Spinal cord (tissue), 10 donors: ENCODE data around the gene GJC3. TPM values are rescaled to one million over a fixed set of nuclear protein-coding genes. Genes with fewer than 3 reads are reported as not detected.
"Not testable (repeated sequence)": the region's sequence is repeated elsewhere in the genome, so short reads cannot be mapped to it uniquely, and the experiment has no call there.

ENCODE experiments used
- DNase-seq, 6 donors: peaks; one replicate each; pipeline versions ENCODE4 v3.0.0 to v3.0.0-alpha.2; 2013 to 2015; ENCODE audit warnings: low spot score in 6 of 6, low read depth in 4 of 6
- H3K27ac ChIP-seq: one replicate; pipeline ENCODE4 v1.5.1; 2013; ENCODE audit warnings: low read depth, low read length, control low read depth
- H3K27me3 ChIP-seq: one replicate; pipeline ENCODE4 v1.6.1; 2013; ENCODE audit warnings: low read length; ENCODE audit not compliant: control insufficient read depth, insufficient read depth
- H3K36me3 ChIP-seq: one replicate; pipeline ENCODE4 v1.6.1; 2013; ENCODE audit warnings: low read length; ENCODE audit not compliant: control insufficient read depth, insufficient read depth
- H3K4me1 ChIP-seq: one replicate; pipeline ENCODE4 v1.6.1; 2013; ENCODE audit warnings: low read length; ENCODE audit not compliant: control insufficient read depth, insufficient read depth
- H3K4me3 ChIP-seq: one replicate; pipeline ENCODE4 v1.5.1; 2013; ENCODE audit warnings: low read depth, low read length, control low read depth
- H3K9me3 ChIP-seq: one replicate; pipeline ENCODE4 v1.6.1; 2013; ENCODE audit warnings: low read length; ENCODE audit not compliant: control insufficient read depth, insufficient read depth
- WGBS: methylation state at CpG from one replicate; pipeline ENCODE4 v1.1.5; 2013; ENCODE audit warnings: missing lambda C conversion rate; ENCODE audit not compliant: insufficient coverage; 5-methylcytosine and 5-hydroxymethylcytosine counted together
- long read RNA-seq, 4 donors: transcript quantifications; one replicate each; lab custom pipeline, GENCODE V29; 2026
- polyA plus RNA-seq, 2 donors: library from polyadenylated mRNA; unstranded; fragments of 120-200 nt; gene quantifications; one replicate each; pipeline ENCODE4 v1.2.1, GENCODE V29; 2013; ENCODE audit not compliant: insufficient read length in 2 of 2
- total RNA-seq, 2 donors: library from RNA; depleted of rRNA in 1 of 2; stranded (reverse); fragments of 120-200 nt in 1 of 2; fragments of >200 nt in 1 of 2; gene quantifications; one replicate each; pipeline versions ENCODE4 v1.2.3 to v1.2.4, GENCODE V29; 2013 to 2014
- donor health status: healthy.

The GJC3 gene, protein sequence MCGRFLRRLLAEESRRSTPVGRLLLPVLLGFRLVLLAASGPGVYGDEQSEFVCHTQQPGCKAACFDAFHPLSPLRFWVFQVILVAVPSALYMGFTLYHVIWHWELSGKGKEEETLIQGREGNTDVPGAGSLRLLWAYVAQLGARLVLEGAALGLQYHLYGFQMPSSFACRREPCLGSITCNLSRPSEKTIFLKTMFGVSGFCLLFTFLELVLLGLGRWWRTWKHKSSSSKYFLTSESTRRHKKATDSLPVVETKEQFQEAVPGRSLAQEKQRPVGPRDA
- total RNA-seq (10 to 100 TPM in 1 of 2 donors, 1 to 10 TPM in 1; 4.5 to 12.6 TPM), polyA plus RNA-seq (1 to 10 TPM in 1 of 2 donors, under 1 TPM in 1; 1.00 to 1.7 TPM)
- long read RNA-seq, donor 1 = 0 reads
- long read RNA-seq, donor 2 = 0 reads
- long read RNA-seq, donor 3 = 0 reads
- long read RNA-seq, donor 4, partial matches to known transcripts = 0 of 1 reads
- long read RNA-seq, donor 4, other reads (novel, unspliced or antisense) = 0 of 1 reads

DNA sequence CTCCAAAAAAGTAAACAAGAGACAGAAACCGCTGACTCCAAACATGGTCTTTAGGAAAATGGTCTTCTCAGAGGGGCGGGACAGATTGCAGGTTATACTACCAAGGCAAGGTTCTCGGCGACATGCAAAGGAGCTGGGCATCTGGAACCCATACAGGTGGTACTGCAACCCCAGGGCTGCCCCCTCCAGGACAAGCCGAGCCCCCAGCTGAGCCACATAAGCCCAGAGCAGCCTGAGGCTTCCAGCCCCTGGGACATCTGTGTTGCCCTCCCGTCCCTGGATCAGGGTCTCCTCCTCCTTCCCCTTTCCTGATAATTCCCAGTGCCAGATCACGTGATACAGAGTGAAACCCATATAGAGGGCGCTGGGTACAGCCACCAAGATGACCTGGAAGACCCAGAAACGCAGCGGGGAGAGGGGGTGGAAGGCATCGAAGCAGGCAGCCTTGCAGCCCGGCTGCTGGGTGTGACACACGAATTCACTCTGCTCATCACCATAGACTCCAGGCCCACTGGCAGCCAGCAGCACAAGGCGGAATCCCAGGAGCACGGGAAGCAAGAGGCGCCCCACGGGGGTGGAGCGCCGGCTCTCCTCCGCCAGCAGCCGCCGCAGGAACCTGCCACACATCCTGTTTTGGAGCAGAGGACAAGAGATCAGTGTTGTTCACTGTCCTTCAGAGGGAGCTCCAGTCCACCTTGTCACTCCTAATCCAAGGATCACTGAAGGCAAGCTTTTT, at the start of gene GJC3:
GJC3 (minus strand) TSS at position 627 of the 736 bp plus-strand sequence; CDS start at position 627, 0 bp downstream.
- Histone ChIP-seq H3K4me3 (peak within 1 kb of the TSS; percentile 24), H3K4me1 (peaks cover 11% of the 10 kb centered on the region), H3K27ac (peak within 1 kb of the TSS; percentile 22), H3K27me3 (no peaks in the 10 kb centered on the region), H3K9me3 (no peaks in the 10 kb centered on the region), H3K36me3 (no peaks in the 10 kb centered on the region)
- DNase-seq = peak in 2 of 6 donors; percentile 38 to 65
- WGBS = 20% methylated on average over 20 of the region's 22 CpGs

DNA sequence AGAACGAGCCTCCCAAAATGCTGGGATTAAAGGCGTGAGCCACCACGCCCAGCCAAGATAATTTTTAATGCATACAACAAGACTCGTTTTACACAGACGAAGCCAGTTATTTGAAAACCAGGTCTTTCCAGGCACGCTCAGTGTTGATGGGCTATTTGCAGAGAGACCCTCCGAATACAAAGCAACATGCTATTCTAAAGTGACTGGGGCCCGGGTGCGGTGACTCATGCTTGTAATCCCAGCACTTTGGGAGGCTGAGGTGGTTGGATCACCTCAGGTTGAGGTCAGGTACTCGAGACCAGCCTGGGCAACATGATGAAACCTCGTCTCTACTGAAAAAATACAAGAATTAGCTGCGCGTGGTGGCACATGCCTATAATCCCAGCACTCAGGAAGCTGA, 47.2 kb upstream of the GJC3 start:
- H3K4me3 ChIP-seq = no peak overlapping the region
- no peak overlapping the region for H3K27ac ChIP-seq
- DNase-seq = no peak
- WGBS = 88% methylated on average over 13 of the region's 13 CpGs
- H3K4me1 ChIP-seq = no peaks in the 10 kb centered on the region
- no peaks in the 10 kb centered on the region for H3K9me3 ChIP-seq
- no peaks in the 10 kb centered on the region for H3K36me3 ChIP-seq
- no peaks in the 10 kb centered on the region for H3K27me3 ChIP-seq

DNA sequence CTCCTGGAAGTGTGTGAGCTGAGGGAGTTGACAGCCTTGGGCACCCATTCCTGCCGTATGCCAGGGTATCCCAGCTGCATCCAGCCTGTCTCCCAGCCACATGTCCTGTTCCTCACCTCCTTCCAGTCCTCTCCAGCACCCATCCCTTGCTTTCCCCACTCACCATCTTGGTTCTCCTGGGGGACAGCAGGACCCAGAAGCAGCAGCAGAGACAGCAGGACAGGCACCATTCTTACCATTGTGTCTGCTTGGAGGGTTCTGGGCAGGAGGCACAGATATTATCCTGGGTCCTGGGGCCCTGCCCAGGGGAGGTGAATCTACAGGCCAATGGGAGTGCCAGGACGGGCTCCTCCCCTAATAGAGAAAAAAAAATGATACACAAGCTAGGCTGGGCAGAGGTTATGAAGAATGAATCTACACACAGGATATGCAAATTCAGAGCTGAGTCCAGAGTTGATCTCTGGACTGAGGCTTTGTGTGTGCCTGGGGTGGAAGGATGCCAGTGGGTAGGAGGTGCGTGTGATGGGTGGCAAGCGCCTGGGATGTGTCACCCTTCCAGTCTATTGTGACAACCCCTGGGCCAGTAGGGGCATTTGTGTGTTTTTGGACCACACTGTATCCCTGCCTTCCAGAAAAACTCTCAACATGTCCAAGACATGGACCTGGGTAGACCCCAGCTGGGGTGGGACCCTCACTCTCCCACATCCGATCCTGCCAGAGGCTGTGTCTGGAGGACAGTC, 46.5 kb upstream of the GJC3 start, which contains the start of gene AZGP1:
AZGP1 (minus strand) TSS at position 250 of the 740 bp plus-strand sequence; CDS start at position 239, 11 bp downstream.
- H3K4me1 ChIP-seq = no peaks in the 10 kb centered on the region
- no peak within 1 kb of the TSS for H3K27ac ChIP-seq
- no peaks in the 10 kb centered on the region for H3K9me3 ChIP-seq
- WGBS = 83% methylated on average over 5 of the region's 5 CpGs
- no peak within 1 kb of the TSS for H3K4me3 ChIP-seq
- no peaks in the 10 kb centered on the region for H3K27me3 ChIP-seq
- no peak for DNase-seq
- no peaks in the 10 kb centered on the region for H3K36me3 ChIP-seq

DNA sequence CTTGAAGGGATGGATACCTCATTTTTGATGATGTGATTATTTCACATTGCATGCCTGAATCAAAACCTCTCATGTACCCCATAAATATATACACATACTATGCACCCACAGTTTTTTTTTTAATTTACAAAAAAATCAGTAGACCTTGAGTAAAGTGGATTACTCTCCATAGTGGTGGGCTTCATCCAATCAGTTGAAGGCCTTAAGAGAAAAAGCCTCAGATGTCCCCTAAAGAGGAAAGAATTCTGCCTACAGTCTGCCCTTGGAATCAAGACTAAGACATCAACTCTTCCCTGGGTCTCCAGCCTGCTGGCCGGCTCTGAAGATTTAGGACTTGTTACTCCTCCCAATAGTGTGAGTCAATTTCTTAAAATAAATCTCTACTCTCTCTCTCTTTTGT, 45.3 kb upstream of the GJC3 start:
- H3K9me3 ChIP-seq = no peaks in the 10 kb centered on the region
- no peaks in the 10 kb centered on the region for H3K4me1 ChIP-seq
- WGBS = no CpG with 5 or more reads among the region's 1 CpG
- H3K4me3 ChIP-seq = no peak overlapping the region
- no peaks in the 10 kb centered on the region for H3K36me3 ChIP-seq
- DNase-seq = no peak
- no peak overlapping the region for H3K27ac ChIP-seq
- peaks cover 2% of the 10 kb centered on the region for H3K27me3 ChIP-seq

- not testable (repeated sequence) for H3K4me1 ChIP-seq, H3K36me3 ChIP-seq, DNase-seq, H3K27me3 ChIP-seq, H3K27ac ChIP-seq, H3K4me3 ChIP-seq, H3K9me3 ChIP-seq
- WGBS = no CpG with 5 or more reads among the region's 7 CpGs
These were observed 44.4 kb upstream of the GJC3 start for GRCh38 chr7:99973817-99974216.

GRCh38 chr7:99971242-99971641, 41.8 kb upstream of the GJC3 start:
- WGBS = 77% methylated on average over 4 of the region's 4 CpGs
- Histone ChIP-seq H3K4me3 (no peak overlapping the region), H3K36me3 (no peaks in the 10 kb centered on the region), H3K4me1 (no peaks in the 10 kb centered on the region), H3K9me3 (no peaks in the 10 kb centered on the region), H3K27me3 (peaks cover 2% of the 10 kb centered on the region), H3K27ac (no peak overlapping the region)
- DNase-seq = no peak

GRCh38 chr7:99969813-99970212, 40.4 kb upstream of the GJC3 start:
- not testable (repeated sequence) for H3K9me3 ChIP-seq, H3K36me3 ChIP-seq, H3K27me3 ChIP-seq, DNase-seq, H3K4me3 ChIP-seq, H3K27ac ChIP-seq, H3K4me1 ChIP-seq
- WGBS = 0% methylated on average over 1 of the region's 1 CpG

DNA sequence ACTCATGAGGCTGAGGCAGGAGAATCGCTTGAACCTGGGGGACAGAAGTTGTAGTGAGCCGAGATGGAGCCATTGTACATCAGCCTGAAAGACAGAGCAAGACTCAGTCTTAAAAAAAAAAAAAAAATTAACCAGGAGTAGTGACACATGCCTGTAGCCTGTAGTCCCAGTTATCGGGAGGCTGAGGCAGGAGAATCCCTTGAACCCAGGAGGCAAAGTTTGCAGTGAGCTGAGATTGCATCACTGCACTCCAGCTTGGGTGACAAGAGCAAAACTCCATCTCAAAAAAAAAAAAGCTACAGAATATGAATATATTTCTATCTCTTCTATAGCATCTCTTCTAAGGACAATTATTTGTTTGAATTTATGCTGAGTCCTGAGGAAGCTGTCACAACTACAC, 39.9 kb upstream of the GJC3 start:
- no CpG with 5 or more reads among the region's 3 CpGs for WGBS
- Histone ChIP-seq H3K4me1 (no peaks in the 10 kb centered on the region), H3K4me3 (no peak overlapping the region), H3K27me3 (peaks cover 2% of the 10 kb centered on the region), H3K27ac (no peak overlapping the region), H3K36me3 (no peaks in the 10 kb centered on the region), H3K9me3 (no peaks in the 10 kb centered on the region)
- DNase-seq = no peak

- no peak for DNase-seq
- Histone ChIP-seq H3K4me3 (no peak overlapping the region), H3K27ac (no peak overlapping the region), H3K9me3 (no peaks in the 10 kb centered on the region), H3K27me3 (peaks cover 16% of the 10 kb centered on the region), H3K4me1 (no peaks in the 10 kb centered on the region), H3K36me3 (no peaks in the 10 kb centered on the region)
- no CpG with 5 or more reads among the region's 9 CpGs for WGBS
These were observed 29.3 kb upstream of the GJC3 start for GRCh38 chr7:99958564-99959227.
